Measurements from ENCODE around the gene ENTPD2. TPM values are rescaled to one million over a fixed set of nuclear protein-coding genes. Genes with fewer than 3 reads are reported as not detected.

ENTPD2 gene
- total and polyA plus RNA-seq, 2 donors (not counting 1 experiment from before 2014, with no cell fraction given), result not detected

DNA sequence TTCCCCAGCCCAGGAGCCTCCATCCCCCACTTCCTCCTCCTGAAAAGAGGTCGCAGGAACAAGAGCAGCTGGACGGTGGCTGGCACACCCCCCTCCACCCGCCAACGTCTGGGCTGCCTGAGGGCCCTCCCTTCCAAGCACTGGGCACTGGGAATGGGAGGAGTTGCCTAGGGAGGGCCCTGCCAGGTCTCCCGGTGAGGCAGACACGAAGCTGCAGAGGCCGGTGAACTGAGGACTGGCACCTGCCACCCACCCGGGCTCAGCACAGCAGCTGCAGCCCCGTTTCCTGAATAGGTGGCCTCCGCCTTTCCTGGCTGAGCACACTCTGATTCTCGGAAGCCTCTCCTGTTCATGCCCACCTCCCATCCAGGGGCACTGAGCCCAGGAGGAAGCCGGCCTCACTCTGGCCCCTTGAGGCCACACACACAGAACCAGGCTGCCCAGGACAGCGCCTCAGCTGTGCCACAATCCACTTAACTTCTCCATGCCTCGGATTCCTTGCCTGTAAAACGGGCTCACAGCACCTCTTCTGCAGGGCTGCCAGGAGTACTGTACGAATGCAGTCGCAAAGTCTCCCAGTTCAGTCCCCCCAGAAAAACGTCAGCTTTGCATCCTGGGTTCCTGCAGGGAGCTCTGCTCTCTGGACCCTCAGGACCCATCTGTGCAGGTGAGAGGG, 9.2 kb downstream of the ENTPD2 start:
- H3K4me3 Mint-ChIP-seq, result peak overlapping the region; percentile 41
- H3K27ac Mint-ChIP-seq, result no peak overlapping the region
- H3K27me3 Mint-ChIP-seq, result peaks cover 12% of the 10 kb centered on the region
- Histone ChIP-seq H3K4me3 (ENCODE audit: control extremely low read depth in 1 of 5, extremely low read depth in 1 of 5, insufficient read depth in 1 of 5, low read depth in 2 of 5, low read length in 4 of 5) (no peak overlapping the region), H3K9me3 (ENCODE audit: control extremely low read depth in 1 of 3, control insufficient read depth in 2 of 3, insufficient read depth in 1 of 3, low read length in 2 of 3) (peaks cover 0 to 37% (median 0%) of the 10 kb centered on the region in 3 donors), H3K36me3 (replicated peaks in 1 of 2; ENCODE audit: control extremely low read depth in 1 of 2, control insufficient read depth in 1 of 2, extremely low read depth in 1 of 2, insufficient read depth in 2 of 2, low read length in 1 of 2) (no peaks in the 10 kb centered on the region), H3K27me3 (replicated peaks in 1 of 4; ENCODE audit: control extremely low read depth in 1 of 4, control insufficient read depth in 3 of 4, insufficient read depth in 4 of 4, low read length in 3 of 4) (peaks cover 0 to 70% (median 43%) of the 10 kb centered on the region in 4 experiments), H3K4me1 (ENCODE audit: control insufficient read depth in 2 of 2, insufficient read depth in 2 of 2, low read length in 2 of 2) (peaks cover 24 to 42% of the 10 kb centered on the region in 2 donors), H3K79me2 (ENCODE audit: control insufficient read depth, insufficient read depth, low read length) (no peaks in the 10 kb centered on the region), H3K27ac (ENCODE audit: low read length in 2 of 2) (no peak overlapping the region), H3K4me2 (replicated peaks; ENCODE audit: low read depth, low read length, poor library complexity, severe bottlenecking) (peak overlapping the region; percentile 85), H3K9ac (ENCODE audit: low read length) (no peak overlapping the region), H2AFZ (ENCODE audit: insufficient read depth, low read depth, low read length, poor library complexity, severe bottlenecking) (no peak overlapping the region), H4K20me1 (ENCODE audit: control insufficient read depth, insufficient read depth, low read length, poor library complexity, severe bottlenecking) (peaks cover 5% of the 10 kb centered on the region)
- WGBS (ENCODE audit: insufficient coverage), result 7% methylated on average over 16 of the region's 18 CpGs
- ChIA-PET CTCF (interaction anchor here (1.0 to 2.4 kb wide), 6 partner anchors 8 to 23 kb away, joined by 3 to 12 read pairs (median 6); partner anchors contain the start of gene ABCA2), POLR2A (interaction anchor here (0.6 kb wide), 1 partner anchor 27 kb away, joined by 4 read pairs; no protein-coding TSS in a partner anchor)
- no peak for ATAC-seq (ENCODE audit: low read depth)
- H3K4me1 Mint-ChIP-seq, result peaks cover 10% of the 10 kb centered on the region
- intact Hi-C loops (cut with micrococcal nuclease), result no loop called here
- DNase-seq, result no peak
- no peaks in the 10 kb centered on the region for H3K9me3 Mint-ChIP-seq (ENCODE audit: insufficient read depth)
- TF ChIP-seq EZH2 (IDR thresholded peaks at IDR 0.05; ENCODE audit: borderline replicate concordance, insufficient read depth, low read depth, low read length, poor library complexity, severe bottlenecking), result no peak
- TF ChIP-seq, protein P1, sequence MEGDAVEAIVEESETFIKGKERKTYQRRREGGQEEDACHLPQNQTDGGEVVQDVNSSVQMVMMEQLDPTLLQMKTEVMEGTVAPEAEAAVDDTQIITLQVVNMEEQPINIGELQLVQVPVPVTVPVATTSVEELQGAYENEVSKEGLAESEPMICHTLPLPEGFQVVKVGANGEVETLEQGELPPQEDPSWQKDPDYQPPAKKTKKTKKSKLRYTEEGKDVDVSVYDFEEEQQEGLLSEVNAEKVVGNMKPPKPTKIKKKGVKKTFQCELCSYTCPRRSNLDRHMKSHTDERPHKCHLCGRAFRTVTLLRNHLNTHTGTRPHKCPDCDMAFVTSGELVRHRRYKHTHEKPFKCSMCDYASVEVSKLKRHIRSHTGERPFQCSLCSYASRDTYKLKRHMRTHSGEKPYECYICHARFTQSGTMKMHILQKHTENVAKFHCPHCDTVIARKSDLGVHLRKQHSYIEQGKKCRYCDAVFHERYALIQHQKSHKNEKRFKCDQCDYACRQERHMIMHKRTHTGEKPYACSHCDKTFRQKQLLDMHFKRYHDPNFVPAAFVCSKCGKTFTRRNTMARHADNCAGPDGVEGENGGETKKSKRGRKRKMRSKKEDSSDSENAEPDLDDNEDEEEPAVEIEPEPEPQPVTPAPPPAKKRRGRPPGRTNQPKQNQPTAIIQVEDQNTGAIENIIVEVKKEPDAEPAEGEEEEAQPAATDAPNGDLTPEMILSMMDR (IDR thresholded peaks at IDR 0.05), result no peak

DNA sequence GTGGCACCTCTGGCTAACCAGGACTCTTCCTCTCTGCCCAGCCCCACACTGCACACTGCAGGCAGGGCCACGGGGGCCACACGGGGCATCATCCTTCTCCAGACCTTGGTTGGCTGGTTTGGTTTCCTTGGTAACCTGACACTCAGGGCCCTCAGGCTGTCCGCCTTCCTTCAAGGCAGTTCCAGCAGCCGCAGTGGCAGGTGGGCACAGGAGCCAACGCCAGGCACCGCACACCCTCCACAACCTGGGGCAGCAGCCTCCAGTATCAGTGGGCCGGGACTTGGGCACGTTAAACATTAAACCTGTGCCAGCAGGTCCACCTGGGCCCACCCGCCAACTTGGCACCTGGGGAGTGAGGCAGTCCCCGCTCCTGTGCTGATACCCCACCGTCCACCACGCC, 9.8 kb downstream of the ENTPD2 start:
- Histone ChIP-seq H3K9me3 (ENCODE audit: control extremely low read depth in 1 of 3, control insufficient read depth in 2 of 3, insufficient read depth in 1 of 3, low read length in 2 of 3) (peaks cover 0 to 37% (median 0%) of the 10 kb centered on the region in 3 donors), H4K20me1 (ENCODE audit: control insufficient read depth, insufficient read depth, low read length, poor library complexity, severe bottlenecking) (peaks cover 5% of the 10 kb centered on the region), H3K27ac (ENCODE audit: low read length in 2 of 2) (no peak overlapping the region), H3K4me1 (ENCODE audit: control insufficient read depth in 2 of 2, insufficient read depth in 2 of 2, low read length in 2 of 2) (peaks cover 24 to 42% of the 10 kb centered on the region in 2 donors), H2AFZ (ENCODE audit: insufficient read depth, low read depth, low read length, poor library complexity, severe bottlenecking) (no peak overlapping the region), H3K36me3 (replicated peaks in 1 of 2; ENCODE audit: control extremely low read depth in 1 of 2, control insufficient read depth in 1 of 2, extremely low read depth in 1 of 2, insufficient read depth in 2 of 2, low read length in 1 of 2) (no peaks in the 10 kb centered on the region), H3K4me2 (replicated peaks; ENCODE audit: low read depth, low read length, poor library complexity, severe bottlenecking) (peak overlapping the region; percentile 85), H3K79me2 (ENCODE audit: control insufficient read depth, insufficient read depth, low read length) (no peaks in the 10 kb centered on the region), H3K9ac (ENCODE audit: low read length) (no peak overlapping the region), H3K4me3 (ENCODE audit: control extremely low read depth in 1 of 5, extremely low read depth in 1 of 5, insufficient read depth in 1 of 5, low read depth in 2 of 5, low read length in 4 of 5) (no peak overlapping the region), H3K27me3 (replicated peaks in 1 of 4; ENCODE audit: control extremely low read depth in 1 of 4, control insufficient read depth in 3 of 4, insufficient read depth in 4 of 4, low read length in 3 of 4) (peaks cover 0 to 64% (median 40%) of the 10 kb centered on the region in 4 experiments)
- Mint-ChIP-seq H3K9me3 (ENCODE audit: insufficient read depth) (no peaks in the 10 kb centered on the region), H3K27ac (no peak overlapping the region), H3K4me3 (no peak overlapping the region), H3K4me1 (peaks cover 10% of the 10 kb centered on the region), H3K27me3 (peaks cover 9% of the 10 kb centered on the region)
- TF ChIP-seq EZH2 (IDR thresholded peaks at IDR 0.05; ENCODE audit: borderline replicate concordance, insufficient read depth, low read depth, low read length, poor library complexity, severe bottlenecking), result no peak
- TF ChIP-seq, protein P1 (IDR thresholded peaks at IDR 0.05), result no peak
- WGBS (ENCODE audit: insufficient coverage), result 61% methylated on average over 12 of the region's 12 CpGs
- CTCF ChIA-PET, result interaction anchor here (1.0 to 2.4 kb wide), 5 partner anchors 9 to 27 kb away, joined by 3 to 12 read pairs (median 7); partner anchors contain the start of gene ABCA2
- intact Hi-C loops (cut with micrococcal nuclease), result no loop called here
- ATAC-seq (ENCODE audit: low read depth) (no peak), DNase-seq (no peak)
- POLR2A ChIA-PET, result no interaction called here
